ENCODE measurements around the gene SHANK1.

DNA sequence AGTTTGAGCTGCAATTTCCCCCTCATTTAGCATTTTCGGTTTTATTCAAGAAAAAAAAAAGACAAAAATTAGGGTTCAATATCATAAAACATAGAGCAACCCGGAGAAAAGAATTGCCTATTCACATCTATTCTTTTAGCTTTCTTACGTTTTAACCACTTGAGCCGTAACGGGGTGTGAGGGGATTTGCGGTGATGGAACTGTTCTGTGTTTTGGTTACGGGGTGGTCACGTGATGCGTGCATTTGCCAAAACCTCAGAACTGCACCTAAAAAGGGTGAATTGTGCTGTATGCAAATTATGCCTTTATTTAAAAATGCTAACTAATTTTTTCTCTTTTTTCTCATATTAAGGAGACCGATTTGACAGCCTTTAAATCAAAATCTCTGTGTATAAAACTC is 25.6 kb upstream of the SHANK1 start:
- no peak for TF ChIP-seq TAF1 (conservative IDR thresholded peaks at IDR 0.05)
- TF ChIP-seq, protein P1, sequence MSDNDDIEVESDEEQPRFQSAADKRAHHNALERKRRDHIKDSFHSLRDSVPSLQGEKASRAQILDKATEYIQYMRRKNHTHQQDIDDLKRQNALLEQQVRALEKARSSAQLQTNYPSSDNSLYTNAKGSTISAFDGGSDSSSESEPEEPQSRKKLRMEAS (IDR thresholded peaks at IDR 0.05), result no peak
- TF ChIP-seq, protein P2, sequence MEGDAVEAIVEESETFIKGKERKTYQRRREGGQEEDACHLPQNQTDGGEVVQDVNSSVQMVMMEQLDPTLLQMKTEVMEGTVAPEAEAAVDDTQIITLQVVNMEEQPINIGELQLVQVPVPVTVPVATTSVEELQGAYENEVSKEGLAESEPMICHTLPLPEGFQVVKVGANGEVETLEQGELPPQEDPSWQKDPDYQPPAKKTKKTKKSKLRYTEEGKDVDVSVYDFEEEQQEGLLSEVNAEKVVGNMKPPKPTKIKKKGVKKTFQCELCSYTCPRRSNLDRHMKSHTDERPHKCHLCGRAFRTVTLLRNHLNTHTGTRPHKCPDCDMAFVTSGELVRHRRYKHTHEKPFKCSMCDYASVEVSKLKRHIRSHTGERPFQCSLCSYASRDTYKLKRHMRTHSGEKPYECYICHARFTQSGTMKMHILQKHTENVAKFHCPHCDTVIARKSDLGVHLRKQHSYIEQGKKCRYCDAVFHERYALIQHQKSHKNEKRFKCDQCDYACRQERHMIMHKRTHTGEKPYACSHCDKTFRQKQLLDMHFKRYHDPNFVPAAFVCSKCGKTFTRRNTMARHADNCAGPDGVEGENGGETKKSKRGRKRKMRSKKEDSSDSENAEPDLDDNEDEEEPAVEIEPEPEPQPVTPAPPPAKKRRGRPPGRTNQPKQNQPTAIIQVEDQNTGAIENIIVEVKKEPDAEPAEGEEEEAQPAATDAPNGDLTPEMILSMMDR (IDR thresholded peaks at IDR 0.05; ENCODE audit: low read depth, low read length, missing input control), result no peak

Measured in liver (tissue), 3 donors.